AG08395 (cell line): ENCODE measurements around the gene H2AZ2.

Source experiments
- DNase-seq: peaks from one replicate; pipeline ENCODE4 v3.0.0; 2012; ENCODE audit warnings: mixed read lengths, low spot score

H2AZ2 gene

DNA sequence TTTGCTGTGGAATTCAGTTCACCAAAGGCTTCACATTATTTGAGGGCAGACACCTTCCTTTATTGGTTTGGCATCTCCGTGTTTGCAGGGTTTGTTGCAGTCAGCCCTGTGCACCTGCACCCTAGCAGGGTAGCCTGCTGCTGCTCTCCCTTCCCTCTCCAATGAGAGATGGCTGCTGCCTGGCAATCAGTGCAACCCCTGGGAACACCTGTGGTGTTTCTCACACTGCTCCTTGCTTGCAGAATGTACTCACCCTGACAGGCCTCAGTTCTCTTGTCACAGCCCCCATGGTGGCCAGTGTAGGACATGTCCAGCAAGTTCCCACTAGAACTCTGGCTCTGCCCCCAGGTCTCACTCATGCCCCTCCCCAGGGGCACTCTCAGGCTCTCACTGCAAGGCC is 63.5 kb downstream of the H2AZ2 start:
- DNase-seq: no peak

- DNase-seq: no peak
Measured at GRCh38 chr7:44783407-44783806, 64.5 kb downstream of the H2AZ2 start.

- no peak for DNase-seq
Measured at GRCh38 chr7:44782460-44782859, 65.4 kb downstream of the H2AZ2 start.
